ES-I3 (cell line): Measurements from ENCODE around the gene LRRTM2.
"Not testable (repeated sequence)": the region's sequence is repeated elsewhere in the genome, so short reads cannot be mapped to it uniquely, and the experiment has no call there.

Source experiments
- H3K36me3 ChIP-seq: 2 replicates; pipeline ENCODE4 v1.6.1; 2013; ENCODE audit warnings: mild to moderate bottlenecking, low read length, control low read depth, moderate library complexity; ENCODE audit not compliant: insufficient read depth
- H3K4me1 ChIP-seq: 2 replicates; pipeline ENCODE4 v1.6.1; 2013; ENCODE audit warnings: mild to moderate bottlenecking, control low read depth, low read length; ENCODE audit not compliant: insufficient read depth
- H3K9ac ChIP-seq: 2 replicates; pipeline ENCODE4 v1.6.1; 2013; ENCODE audit warnings: low read depth, mild to moderate bottlenecking, low read length, moderate library complexity
- H3K9me3 ChIP-seq: 2 replicates; pipeline ENCODE4 v1.6.1; 2013; ENCODE audit warnings: mild to moderate bottlenecking, low read length, moderate library complexity; ENCODE audit not compliant: control insufficient read depth, insufficient read depth

Gene LRRTM2

GRCh38 chr5:138874771-138875551 is at the start of gene LRRTM2:
Gene LRRTM2, minus strand, starts transcription at chr5:138875335. Its CDS starts 424 bp downstream, at chr5:138874911.
- no peak within 1 kb of the TSS for H3K9ac ChIP-seq

GRCh38 chr5:138922494-138922893 is 47.4 kb upstream of the LRRTM2 start:
- Histone ChIP-seq H3K9me3 (no peaks in the 10 kb centered on the region), H3K9ac (no peak overlapping the region), H3K4me1 (no peaks in the 10 kb centered on the region; the same call in 1 of the 2 replicates), H3K36me3 (peaks cover 31% of the 10 kb centered on the region)

More at GRCh38 chr5:138874771-138875551, at the start of gene LRRTM2:
- Histone ChIP-seq H3K36me3 (no peaks in the 10 kb centered on the region; the same call in 1 of the 2 replicates), H3K9me3 (no peaks in the 10 kb centered on the region), H3K4me1 (peaks cover 39% of the 10 kb centered on the region)

GRCh38 chr5:138921362-138921761 is 46.2 kb upstream of the LRRTM2 start:
- H3K9ac ChIP-seq, H3K9me3 ChIP-seq, H3K4me1 ChIP-seq: not testable (repeated sequence)
- peaks cover 23% of the 10 kb centered on the region for H3K36me3 ChIP-seq

GRCh38 chr5:138920181-138920580 is 45.0 kb upstream of the LRRTM2 start:
- no peaks in the 10 kb centered on the region for H3K9me3 ChIP-seq
- peaks cover 21% of the 10 kb centered on the region for H3K36me3 ChIP-seq
- H3K9ac ChIP-seq, result no peak overlapping the region
- H3K4me1 ChIP-seq, result no peaks in the 10 kb centered on the region; the same call in 1 of the 2 replicates

GRCh38 chr5:138918686-138919085 is 43.6 kb upstream of the LRRTM2 start:
- Histone ChIP-seq H3K4me1 (no peaks in the 10 kb centered on the region; the same call in 1 of the 2 replicates), H3K36me3 (peaks cover 14% of the 10 kb centered on the region), H3K9me3 (no peaks in the 10 kb centered on the region), H3K9ac (no peak overlapping the region)

- Histone ChIP-seq H3K9me3 (no peaks in the 10 kb centered on the region), H3K36me3 (peaks cover 11% of the 10 kb centered on the region), H3K9ac (no peak overlapping the region), H3K4me1 (no peaks in the 10 kb centered on the region)
Measured at GRCh38 chr5:138914338-138914737, 39.2 kb upstream of the LRRTM2 start.

GRCh38 chr5:138913773-138914172 is 38.6 kb upstream of the LRRTM2 start:
- Histone ChIP-seq H3K9me3 (no peaks in the 10 kb centered on the region), H3K36me3 (peaks cover 7% of the 10 kb centered on the region; the same call in 1 of the 2 replicates), H3K9ac (no peak overlapping the region), H3K4me1 (no peaks in the 10 kb centered on the region)

GRCh38 chr5:138912093-138912492 is 37.0 kb upstream of the LRRTM2 start:
- Histone ChIP-seq H3K9me3 (no peaks in the 10 kb centered on the region), H3K9ac (no peak overlapping the region), H3K36me3 (peaks cover 4% of the 10 kb centered on the region; the same call in 1 of the 2 replicates), H3K4me1 (no peaks in the 10 kb centered on the region)

- peaks cover 4% of the 10 kb centered on the region; the same call in 1 of the 2 replicates for H3K36me3 ChIP-seq
- no peaks in the 10 kb centered on the region for H3K9me3 ChIP-seq
- H3K9ac ChIP-seq, result no peak overlapping the region
- H3K4me1 ChIP-seq, result no peaks in the 10 kb centered on the region
Measured at GRCh38 chr5:138911441-138911840, 36.3 kb upstream of the LRRTM2 start.

GRCh38 chr5:138910546-138911185 is 35.5 kb upstream of the LRRTM2 start:
- H3K4me1 ChIP-seq, result no peaks in the 10 kb centered on the region
- no peaks in the 10 kb centered on the region for H3K9me3 ChIP-seq
- H3K9ac ChIP-seq, result no peak overlapping the region
- H3K36me3 ChIP-seq, result peaks cover 12% of the 10 kb centered on the region; the same call in 1 of the 2 replicates

GRCh38 chr5:138909734-138910133 is 34.6 kb upstream of the LRRTM2 start:
- H3K36me3 ChIP-seq, result peaks cover 17% of the 10 kb centered on the region; the same call in 1 of the 2 replicates
- no peaks in the 10 kb centered on the region for H3K4me1 ChIP-seq
- no peak overlapping the region for H3K9ac ChIP-seq
- no peaks in the 10 kb centered on the region for H3K9me3 ChIP-seq

GRCh38 chr5:138905541-138905940 is 30.4 kb upstream of the LRRTM2 start:
- no peak overlapping the region for H3K9ac ChIP-seq
- no peaks in the 10 kb centered on the region for H3K4me1 ChIP-seq
- H3K36me3 ChIP-seq, result peaks cover 26% of the 10 kb centered on the region
- H3K9me3 ChIP-seq, result no peaks in the 10 kb centered on the region

- Histone ChIP-seq H3K9ac (no peak overlapping the region), H3K36me3 (peaks cover 22% of the 10 kb centered on the region), H3K4me1 (no peaks in the 10 kb centered on the region; the same call in 1 of the 2 replicates), H3K9me3 (no peaks in the 10 kb centered on the region)
Measured at GRCh38 chr5:138903130-138903775, 28.1 kb upstream of the LRRTM2 start.

- H3K9me3 ChIP-seq, result no peaks in the 10 kb centered on the region
- no peaks in the 10 kb centered on the region; the same call in 1 of the 2 replicates for H3K4me1 ChIP-seq
- H3K9ac ChIP-seq, result no peak overlapping the region
- peaks cover 22% of the 10 kb centered on the region for H3K36me3 ChIP-seq
Measured at GRCh38 chr5:138901716-138902115, 26.6 kb upstream of the LRRTM2 start.
